Mesothelial cell of epicardium (in vitro differentiated cells): ENCODE results near the gene ZNF28. TPM values are rescaled to one million over a fixed set of nuclear protein-coding genes. Genes with fewer than 3 reads are reported as not detected.
A peak's percentile ranks its signal among the peaks of the same experiment; 100 is the strongest.
"Not testable (repeated sequence)": the region's sequence is repeated elsewhere in the genome, so short reads cannot be mapped to it uniquely, and the experiment has no call there.

Source experiments
- DNase-seq, 2 experiments: peaks; one replicate each; pipeline ENCODE4 v3.0.0; 2021; ENCODE audit warnings: low spot score in 2 of 2; ENCODE audit not compliant: unreplicated experiment in 2 of 2
- H3K27ac Mint-ChIP-seq: 2 replicates; pipeline ENCODE4 v1.8.0; 2021; ENCODE audit warnings: mixed read lengths
- H3K27me3 Mint-ChIP-seq: 2 replicates; pipeline ENCODE4 v1.8.0; 2021; ENCODE audit warnings: low read depth, mixed read lengths
- H3K36me3 Mint-ChIP-seq: 2 replicates; pipeline ENCODE4 v1.8.0; 2021; ENCODE audit warnings: mixed read lengths
- H3K4me1 Mint-ChIP-seq: 2 replicates; pipeline ENCODE4 v1.8.0; 2021; ENCODE audit warnings: mixed read lengths
- H3K4me3 Mint-ChIP-seq: 2 replicates; pipeline ENCODE4 v1.8.0; 2021; ENCODE audit warnings: mild to moderate bottlenecking, moderate library complexity, mixed read lengths
- H3K9me3 Mint-ChIP-seq: 2 replicates; pipeline ENCODE4 v1.8.0; 2021; ENCODE audit warnings: mixed read lengths
- total RNA-seq: library from RNA; stranded (reverse); gene quantifications from 3 replicates; pipeline ENCODE4 v1.2.1, GENCODE V29; 2021

The ZNF28 gene
- total RNA-seq = 19.3 to 22.4 TPM (median 22.2 TPM) in 3 replicates

DNA sequence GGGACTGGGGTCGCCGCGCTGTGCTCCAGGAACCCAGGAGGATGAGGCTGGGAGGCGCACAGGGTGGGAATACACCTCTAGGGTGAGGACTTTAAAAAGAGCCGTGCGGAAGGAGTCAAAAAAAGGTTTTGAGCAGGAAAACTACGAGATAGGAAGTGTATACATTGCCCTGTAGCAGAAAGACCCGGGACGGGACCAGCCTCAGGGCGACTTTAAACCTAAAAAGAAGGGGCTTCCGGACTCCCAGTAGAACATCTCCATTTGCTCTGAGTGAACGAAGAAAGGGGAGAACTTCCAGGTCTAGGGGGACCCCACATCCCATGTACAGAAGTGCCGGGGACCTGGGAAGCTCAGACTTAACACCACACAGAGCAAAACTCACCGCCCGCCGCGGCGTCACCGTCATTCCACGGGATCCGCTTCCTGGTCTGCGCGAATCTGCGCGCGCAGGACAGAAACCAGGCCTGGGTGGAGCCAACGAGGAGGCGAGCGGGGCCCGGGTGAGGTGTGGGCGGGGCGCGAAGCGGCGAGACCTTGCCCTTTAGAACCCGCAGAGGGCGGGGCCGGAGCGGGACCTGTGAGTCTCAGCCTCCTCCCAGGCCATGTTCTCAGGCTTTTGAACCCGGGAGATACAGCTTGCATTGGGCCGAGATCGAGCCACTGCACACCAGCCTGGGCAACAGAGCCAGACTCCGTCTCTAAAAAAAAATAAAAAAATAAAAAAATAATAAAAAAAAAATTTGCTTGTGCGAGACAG is at the start of gene ZNF28:
Gene ZNF28, minus strand, starts transcription at position 430 of the 757 bp plus-strand sequence. CDS start 3,675 bp downstream, outside the sequence.
- Mint-ChIP-seq H3K36me3 (peaks cover 10% of the 10 kb centered on the region), H3K4me1 (peaks cover 12% of the 10 kb centered on the region), H3K4me3 (peak within 1 kb of the TSS; percentile 93), H3K27ac (peak within 1 kb of the TSS; percentile 86)
- H3K9me3 Mint-ChIP-seq, H3K27me3 Mint-ChIP-seq: not testable (repeated sequence)
- DNase-seq = peak; percentile 27 to 58

DNA sequence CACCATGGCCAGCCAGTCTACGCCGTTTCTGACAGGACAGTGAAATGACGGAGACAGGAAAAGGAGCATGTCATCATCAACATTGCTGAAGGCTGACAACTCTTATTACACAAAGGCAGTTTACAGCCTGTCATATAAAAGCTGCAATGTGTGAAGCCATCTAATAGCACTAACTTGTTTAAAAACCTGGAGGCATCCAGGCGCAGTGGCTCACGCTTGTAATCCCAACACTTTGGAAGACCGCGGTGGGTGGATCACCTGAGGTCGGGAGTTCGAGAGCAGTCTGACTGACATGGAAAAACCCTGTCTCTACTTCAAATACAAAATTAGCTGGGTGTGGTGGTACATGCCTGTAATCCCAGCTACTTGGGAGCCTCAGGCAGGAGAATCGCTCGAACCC is 46.6 kb upstream of the ZNF28 start:
- H3K27me3 Mint-ChIP-seq, H3K9me3 Mint-ChIP-seq, H3K4me1 Mint-ChIP-seq, H3K36me3 Mint-ChIP-seq, H3K27ac Mint-ChIP-seq, H3K4me3 Mint-ChIP-seq, DNase-seq: not testable (repeated sequence)

DNA sequence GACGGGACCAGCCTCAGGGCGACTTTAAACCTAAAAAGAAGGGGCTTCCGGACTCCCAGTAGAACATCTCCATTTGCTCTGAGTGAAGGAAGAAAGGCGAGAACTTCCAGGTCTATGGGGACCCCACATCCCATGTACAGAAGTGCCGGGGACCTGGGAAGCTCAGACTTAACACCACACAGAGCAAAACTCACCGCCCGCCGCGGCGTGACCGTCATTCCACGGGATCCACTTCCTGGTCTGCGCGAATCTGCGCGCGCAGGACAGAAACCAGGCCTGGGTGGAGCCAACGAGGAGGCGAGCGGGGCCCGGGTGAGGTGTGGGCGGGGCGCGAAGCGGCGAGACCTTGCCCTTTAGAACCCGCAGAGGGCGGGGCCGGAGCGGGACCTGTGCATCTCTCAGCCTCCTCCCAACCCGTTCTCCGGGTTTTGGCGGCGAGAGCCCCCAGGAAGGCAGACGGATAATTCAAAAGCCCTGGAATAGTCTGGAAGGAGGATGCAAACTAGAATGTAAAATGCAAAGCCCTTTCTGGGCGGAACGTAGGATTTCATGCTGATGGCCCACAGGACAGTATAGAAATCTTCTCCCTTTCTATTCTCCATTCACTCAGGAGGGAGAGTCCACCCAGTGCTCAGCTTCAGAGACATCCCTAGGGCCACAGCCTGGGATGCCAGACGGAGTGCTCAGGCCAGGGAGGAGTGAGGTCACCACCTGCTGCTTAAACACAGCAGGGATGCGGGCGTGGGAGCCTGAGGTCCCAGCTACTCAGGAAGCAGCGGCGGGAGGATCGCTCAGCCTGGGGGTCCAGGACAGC is 36.2 kb upstream of the ZNF28 start, which contains the start of gene ZNF468:
Gene ZNF468, minus strand, starts transcription at position 242 of the 814 bp plus-strand sequence. CDS start 3,347 bp downstream, outside the sequence.
- H3K36me3 Mint-ChIP-seq, H3K9me3 Mint-ChIP-seq, H3K27me3 Mint-ChIP-seq: not testable (repeated sequence)
- Mint-ChIP-seq H3K27ac (peak within 1 kb of the TSS; percentile 91), H3K4me1 (peaks cover 16% of the 10 kb centered on the region), H3K4me3 (peak within 1 kb of the TSS; percentile 91)
- peak; percentile 43 to 77 for DNase-seq

DNA sequence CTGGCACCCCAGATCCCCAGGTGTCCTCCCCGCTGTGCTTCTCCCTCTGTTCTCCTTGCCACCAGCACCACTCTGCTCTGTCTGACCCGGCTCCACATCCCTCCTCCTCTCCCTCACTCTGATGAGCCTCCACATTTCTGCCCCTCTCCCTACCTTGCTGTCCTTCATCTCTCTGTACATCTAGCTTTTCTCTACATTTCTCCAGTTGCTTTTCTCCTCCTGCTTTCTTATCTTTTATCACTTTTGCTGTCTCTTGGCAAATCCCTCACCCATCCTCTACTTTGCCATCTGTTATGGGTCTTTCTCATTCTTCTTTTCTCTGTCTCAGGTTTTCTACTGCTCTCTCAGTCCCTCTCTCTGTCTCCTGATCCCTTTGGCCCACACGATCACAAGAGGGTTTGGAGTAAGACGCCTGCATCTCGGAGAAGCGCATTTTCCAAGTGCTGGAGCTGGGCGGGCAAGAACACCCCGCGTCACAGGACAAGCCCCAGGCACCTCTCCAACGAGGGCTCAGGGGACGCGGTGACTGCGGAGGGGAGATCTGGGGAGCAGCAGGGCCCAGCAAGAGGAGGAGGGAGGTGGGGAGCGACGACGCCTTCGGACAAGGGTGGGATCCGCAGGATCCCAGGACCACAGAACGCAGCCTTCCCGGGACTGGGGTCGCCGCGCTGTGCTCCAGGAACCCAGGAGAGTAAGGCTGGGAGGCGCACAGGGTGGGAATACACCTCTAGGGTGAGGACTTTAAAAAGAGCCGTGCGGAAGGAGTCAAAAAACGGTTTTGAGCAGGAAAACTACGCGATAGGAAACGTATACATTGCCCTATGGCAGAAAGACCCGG is 35.3 kb upstream of the ZNF28 start:
- peak overlapping the region; percentile 91 for H3K4me3 Mint-ChIP-seq
- H3K27me3 Mint-ChIP-seq, DNase-seq, H3K9me3 Mint-ChIP-seq: not testable (repeated sequence)
- peaks cover 11% of the 10 kb centered on the region for H3K36me3 Mint-ChIP-seq
- peak overlapping the region; percentile 91 for H3K27ac Mint-ChIP-seq
- peaks cover 16% of the 10 kb centered on the region for H3K4me1 Mint-ChIP-seq

DNA sequence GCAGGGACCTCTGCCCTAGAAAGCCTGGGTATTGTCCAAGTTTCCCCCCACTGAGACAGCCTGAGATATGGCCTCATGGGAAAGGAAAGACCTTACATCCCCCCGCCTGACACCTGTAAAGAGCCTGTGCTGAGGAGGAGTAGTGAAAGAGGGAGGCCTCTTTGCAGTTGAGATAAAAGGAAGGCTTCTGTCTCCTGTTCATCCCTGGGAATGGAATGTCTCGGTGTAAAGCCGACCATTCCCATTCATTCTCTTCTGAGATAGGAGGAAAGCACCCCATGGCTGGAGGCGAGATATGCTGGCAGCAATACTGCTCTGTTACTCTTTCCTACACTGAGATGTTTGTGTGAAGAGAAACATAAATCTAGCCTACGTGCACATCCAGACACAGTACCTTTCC is 25.9 kb upstream of the ZNF28 start:
- peaks cover 12% of the 10 kb centered on the region for H3K9me3 Mint-ChIP-seq
- peaks cover 60% of the 10 kb centered on the region for H3K36me3 Mint-ChIP-seq
- H3K4me1 Mint-ChIP-seq, DNase-seq, H3K4me3 Mint-ChIP-seq, H3K27me3 Mint-ChIP-seq: not testable (repeated sequence)
- peak overlapping the region; percentile 35 for H3K27ac Mint-ChIP-seq

DNA sequence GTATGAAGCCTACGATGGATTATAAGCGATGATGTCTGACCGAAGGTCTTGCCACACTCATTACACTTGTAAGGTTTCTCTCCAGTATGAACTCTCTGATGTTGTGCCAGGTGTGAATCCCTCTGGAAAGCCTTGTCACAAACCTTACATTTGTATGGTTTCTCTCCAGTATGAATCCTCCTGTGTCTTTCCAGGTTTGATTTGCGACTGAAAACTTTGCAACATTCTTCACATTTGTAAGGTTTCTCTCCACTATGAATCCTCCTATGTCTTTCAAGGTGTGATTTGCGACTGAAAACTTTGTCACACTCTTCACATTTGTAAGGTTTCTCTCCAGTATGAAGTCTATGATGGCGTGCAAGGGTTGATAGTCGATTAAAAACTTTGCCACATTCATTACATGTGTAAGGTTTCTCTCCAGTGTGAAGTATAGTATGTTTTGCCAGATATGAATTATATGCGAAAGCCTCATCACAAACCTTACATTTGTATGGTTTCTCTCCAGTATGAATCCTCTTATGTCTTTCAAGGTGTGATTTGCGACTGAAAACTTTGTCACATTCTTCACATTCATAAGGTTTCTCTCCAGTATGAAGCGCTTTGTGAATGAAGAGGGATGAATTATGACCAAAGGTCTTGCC is 19.5 kb upstream of the ZNF28 start:
- not testable (repeated sequence) for H3K4me3 Mint-ChIP-seq, H3K4me1 Mint-ChIP-seq, H3K27me3 Mint-ChIP-seq, H3K27ac Mint-ChIP-seq, DNase-seq
- peaks cover 86% of the 10 kb centered on the region for H3K36me3 Mint-ChIP-seq
- peaks cover 58% of the 10 kb centered on the region for H3K9me3 Mint-ChIP-seq

DNA sequence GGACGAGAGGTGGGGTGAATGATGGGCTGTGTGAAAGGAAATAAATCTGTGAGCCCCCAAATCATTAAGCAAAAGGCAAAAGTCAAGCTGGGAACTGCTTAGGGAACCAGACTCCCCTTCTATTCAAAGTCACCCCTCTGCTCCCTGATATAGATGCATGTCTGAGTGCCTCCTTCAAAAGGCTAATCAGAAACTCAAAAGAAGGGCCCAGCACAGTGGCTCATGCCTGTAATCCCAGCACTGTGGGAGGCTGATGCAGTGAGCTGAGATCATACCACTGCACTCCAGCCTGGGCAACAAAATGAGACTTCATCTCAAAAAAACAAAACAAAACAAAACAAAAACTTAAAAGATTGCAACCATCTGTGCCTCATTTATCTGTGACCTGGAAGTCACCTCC is 12.9 kb upstream of the ZNF28 start:
- H3K4me3 Mint-ChIP-seq, H3K27ac Mint-ChIP-seq, DNase-seq, H3K4me1 Mint-ChIP-seq, H3K27me3 Mint-ChIP-seq: not testable (repeated sequence)
- H3K36me3 Mint-ChIP-seq = peaks cover 30% of the 10 kb centered on the region
- H3K9me3 Mint-ChIP-seq = peaks cover 20% of the 10 kb centered on the region

DNA sequence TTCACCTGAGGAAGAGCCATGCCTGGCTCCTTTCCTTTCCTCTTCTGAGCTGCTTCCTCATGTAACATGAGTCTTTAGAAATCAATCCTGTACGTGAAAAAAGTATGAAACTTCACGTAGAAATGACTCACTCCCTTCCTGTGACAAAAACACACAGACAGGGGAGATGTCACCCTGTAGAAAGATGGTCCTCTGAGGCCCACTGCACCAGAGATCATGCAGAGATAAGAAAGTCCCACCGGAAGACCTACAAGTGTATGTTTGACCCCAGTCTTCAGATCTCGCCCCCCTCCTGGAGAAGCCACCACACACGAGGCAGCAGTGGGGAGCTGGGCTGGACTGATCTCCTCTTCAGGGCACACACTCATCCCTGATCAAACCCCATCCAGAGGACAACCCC is 12.1 kb upstream of the ZNF28 start:
- H3K4me3 Mint-ChIP-seq = not testable (repeated sequence)
- peak overlapping the region; percentile 47 for H3K27ac Mint-ChIP-seq
- peaks cover 25% of the 10 kb centered on the region for H3K36me3 Mint-ChIP-seq

DNA sequence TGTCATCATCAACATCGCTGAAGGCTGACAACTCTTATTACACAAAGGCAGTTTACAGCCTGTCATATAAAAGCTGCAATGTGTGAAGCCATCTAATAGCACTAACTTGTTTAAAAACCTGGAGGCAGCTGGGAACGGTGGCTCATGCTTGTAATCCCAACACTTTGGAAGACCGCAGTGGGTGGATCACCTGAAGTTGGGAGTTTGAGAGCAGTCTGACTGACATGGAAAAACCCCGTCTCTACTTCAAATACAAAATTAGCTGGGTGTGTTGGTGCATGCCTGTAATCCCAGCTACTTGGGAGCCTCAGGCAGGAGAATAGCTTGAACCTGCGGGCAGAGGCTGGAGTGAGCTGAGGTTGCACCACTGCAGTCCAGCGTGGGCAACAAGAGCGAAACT is 8.4 kb upstream of the ZNF28 start:
- H3K27me3 Mint-ChIP-seq, H3K4me1 Mint-ChIP-seq, DNase-seq, H3K4me3 Mint-ChIP-seq, H3K27ac Mint-ChIP-seq, H3K9me3 Mint-ChIP-seq, H3K36me3 Mint-ChIP-seq: not testable (repeated sequence)

More for the DNA sequence above, 12.1 kb upstream of the ZNF28 start:
- not testable (repeated sequence) for H3K4me1 Mint-ChIP-seq, H3K27me3 Mint-ChIP-seq, DNase-seq
- peaks cover 18% of the 10 kb centered on the region for H3K9me3 Mint-ChIP-seq
